Neural cell (in vitro differentiated cells): ENCODE results near the gene KRT20. TPM values are rescaled to one million over a fixed set of nuclear protein-coding genes. Genes with fewer than 3 reads are reported as not detected.

Experiments
- H2AFZ ChIP-seq: fragments of 200-600, 300-800 bp; sonication (generic), shearing (Covaris generic); 2 replicates; pipeline ENCODE4 v1.6.0; 2014; ENCODE audit warnings: low read depth, mild to moderate bottlenecking, antibody characterized with exemption, low read length, moderate library complexity
- H3F3A ChIP-seq: fragments of 200-600 bp; shearing (Covaris generic); 2 replicates; pipeline ENCODE4 v1.6.1; 2016; ENCODE audit warnings: mild to moderate bottlenecking, moderate library complexity, mixed read lengths, antibody characterized with exemption, low read length; ENCODE audit not compliant: insufficient read depth, poor library complexity, severe bottlenecking
- H3K27ac ChIP-seq: fragments of 200-600, 300-800 bp; sonication (generic), shearing (Covaris generic); 2 replicates; pipeline ENCODE4 v1.5.1; 2014; ENCODE audit warnings: mild to moderate bottlenecking, low read length, moderate library complexity
- H3K27me3 ChIP-seq: fragments of 300-800, 200-600 bp; sonication (generic), shearing (Covaris generic); 2 replicates; pipeline ENCODE4 v1.6.0; 2014; ENCODE audit warnings: mild to moderate bottlenecking, low read depth, low read length, moderate library complexity; ENCODE audit not compliant: insufficient read depth
- H3K36me3 ChIP-seq: fragments of 300-800, 200-600 bp; sonication (generic), shearing (Covaris generic); 2 replicates; pipeline ENCODE4 v1.5.1; 2014; ENCODE audit warnings: mild to moderate bottlenecking, antibody characterized with exemption, low read length, moderate library complexity; ENCODE audit not compliant: insufficient read depth
- H3K4me2 ChIP-seq: fragments of 300-800, 200-600 bp; sonication (generic), shearing (Covaris generic); 2 replicates; pipeline ENCODE4 v1.6.0; 2014; ENCODE audit warnings: mild to moderate bottlenecking, low read length
- H3K4me3 ChIP-seq: fragments of 300-800, 200-600 bp; sonication (generic), shearing (Covaris generic); 2 replicates; pipeline ENCODE4 v1.5.1; 2014; ENCODE audit warnings: mild to moderate bottlenecking, low read length, moderate library complexity
- H3K79me2 ChIP-seq: fragments of 200-600 bp; shearing (Covaris generic); replicated peaks from 2 replicates; pipeline ENCODE4 v1.6.0; 2014; ENCODE audit warnings: mild to moderate bottlenecking, low read length, moderate library complexity; ENCODE audit not compliant: insufficient read depth
- H3K9ac ChIP-seq: fragments of 300-800, 200-600 bp; sonication (generic), shearing (Covaris generic); 2 replicates; pipeline ENCODE4 v1.6.1; 2016; ENCODE audit warnings: mild to moderate bottlenecking, low read length, mixed read lengths
- H3K9me2 ChIP-seq: fragments of 200-600 bp; shearing (Covaris generic); 2 replicates; pipeline ENCODE4 v1.6.1; 2016; ENCODE audit warnings: mild to moderate bottlenecking, low read length, mixed read lengths; ENCODE audit not compliant: insufficient read depth
- H3K9me3 ChIP-seq: fragments of 200-600, 300-800 bp; sonication (generic), shearing (Covaris generic); 2 replicates; pipeline ENCODE4 v1.6.1; 2016; ENCODE audit warnings: mild to moderate bottlenecking, mixed run types, low read length, moderate library complexity, mixed read lengths
- H4K20me1 ChIP-seq: fragments of 200-600 bp; shearing (Covaris generic); 2 replicates; pipeline ENCODE4 v1.6.1; 2016; ENCODE audit warnings: mild to moderate bottlenecking, mixed run types; ENCODE audit not compliant: insufficient read depth
- EP300 ChIP-seq: fragments of 450-650 bp; conservative IDR thresholded peaks from 2 replicates; pipeline ENCODE4 v1.6.1; 2014; ENCODE audit warnings: antibody characterized with exemption, mild to moderate bottlenecking, moderate library complexity; ENCODE audit not compliant: poor library complexity, severe bottlenecking
- EZH2 ChIP-seq: fragments of 200-600, 300-800 bp; shearing (Covaris generic), sonication (generic); IDR thresholded peaks from 2 replicates; pipeline ENCODE4 v1.6.1; 2014; ENCODE audit warnings: antibody characterized with exemption, low read length, borderline replicate concordance, mild to moderate bottlenecking; ENCODE audit not compliant: insufficient read depth, poor library complexity, severe bottlenecking
- MXI1 ChIP-seq: fragments of 450-650 bp; conservative IDR thresholded peaks from 2 replicates; pipeline ENCODE4 v1.6.1; 2014; ENCODE audit warnings: antibody characterized with exemption, mild to moderate bottlenecking; ENCODE audit not compliant: poor library complexity, severe bottlenecking
- POLR2AphosphoS5 ChIP-seq: IDR thresholded peaks from 2 replicates; pipeline ENCODE4 v1.6.1; 2012
- RAD21 ChIP-seq: fragments of 450-650 bp; conservative IDR thresholded peaks from 2 replicates; pipeline ENCODE4 v1.6.1; 2014; ENCODE audit warnings: antibody characterized with exemption, mild to moderate bottlenecking, moderate library complexity
- SMC3 ChIP-seq: fragments of 450-650 bp; conservative IDR thresholded peaks from 2 replicates; pipeline ENCODE4 v1.6.1; 2014; ENCODE audit warnings: antibody characterized with exemption, mild to moderate bottlenecking, moderate library complexity; ENCODE audit not compliant: poor library complexity
- TAF1 ChIP-seq: IDR thresholded peaks from 2 replicates; pipeline ENCODE4 v1.6.1; 2012; ENCODE audit warnings: low read depth
- polyA plus RNA-seq: library from polyadenylated mRNA; depleted of rRNA; stranded (reverse); fragments of >200 nt; gene quantifications from 2 replicates; pipeline ENCODE4 v1.2.3, GENCODE V29; 2014
- TF ChIP-seq, protein P1 (sequence below): fragments of 450-650 bp; IDR thresholded peaks from 2 replicates; pipeline ENCODE4 v1.5.1; 2014; ENCODE audit warnings: antibody characterized with exemption, mild to moderate bottlenecking, moderate library complexity; ENCODE audit not compliant: poor library complexity, severe bottlenecking
- TF ChIP-seq, protein P2 (sequence below): IDR thresholded peaks from 2 replicates; pipeline ENCODE4 v1.6.1; 2012; ENCODE audit warnings: borderline replicate concordance

Gene KRT20
- polyA plus RNA-seq, 1 donor from 2014 or later, result not detected

DNA sequence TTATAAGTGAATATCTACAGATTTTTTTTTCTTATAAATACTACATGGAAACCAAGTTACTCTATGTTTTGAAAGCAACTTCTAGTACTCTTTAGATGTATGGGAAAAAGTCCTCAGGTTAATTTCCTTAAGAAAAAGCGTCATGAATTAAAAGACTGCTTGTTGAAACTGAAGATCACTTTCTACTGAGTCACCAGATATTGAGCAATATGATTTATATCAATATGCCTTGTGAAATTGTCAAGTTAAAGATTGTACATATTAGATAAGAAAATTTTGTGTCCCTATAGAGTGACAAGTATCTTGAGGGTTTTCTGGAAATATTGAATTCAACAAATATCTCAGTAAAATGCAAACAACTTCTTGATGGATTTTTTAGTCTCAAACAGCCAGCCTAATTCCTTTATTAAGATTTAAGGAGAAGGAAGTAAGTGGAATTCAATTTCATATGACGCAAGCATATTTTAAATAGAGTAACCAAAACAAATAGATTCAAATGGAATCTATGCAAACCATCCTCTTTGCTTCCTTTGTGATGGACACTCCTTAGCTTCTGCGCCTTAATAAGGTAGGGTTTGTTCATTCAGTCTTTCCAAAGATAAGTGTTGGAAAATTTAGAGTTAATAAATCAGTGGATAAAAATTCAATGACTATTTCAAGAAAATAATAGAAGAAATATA, 34.6 kb downstream of the KRT20 start:
- H3K79me2 ChIP-seq, result no peaks in the 10 kb centered on the region
- H3F3A ChIP-seq, result no peaks in the 10 kb centered on the region
- no peak overlapping the region for H3K9ac ChIP-seq
- no peaks in the 10 kb centered on the region for H3K36me3 ChIP-seq
- H3K27ac ChIP-seq, result no peak overlapping the region
- H3K9me3 ChIP-seq, result no peaks in the 10 kb centered on the region
- no peak overlapping the region for H3K4me2 ChIP-seq
- no peaks in the 10 kb centered on the region for H3K27me3 ChIP-seq
- H3K4me3 ChIP-seq, result no peak overlapping the region
- H2AFZ ChIP-seq, result no peak overlapping the region
- H4K20me1 ChIP-seq, result no peaks in the 10 kb centered on the region
- H3K9me2 ChIP-seq, result no peaks in the 10 kb centered on the region
- TF ChIP-seq RAD21 (no peak), SMC3 (no peak), EZH2 (no peak), TAF1 (no peak), MXI1 (no peak), POLR2AphosphoS5 (no peak), EP300 (no peak)
- TF ChIP-seq, protein P1, sequence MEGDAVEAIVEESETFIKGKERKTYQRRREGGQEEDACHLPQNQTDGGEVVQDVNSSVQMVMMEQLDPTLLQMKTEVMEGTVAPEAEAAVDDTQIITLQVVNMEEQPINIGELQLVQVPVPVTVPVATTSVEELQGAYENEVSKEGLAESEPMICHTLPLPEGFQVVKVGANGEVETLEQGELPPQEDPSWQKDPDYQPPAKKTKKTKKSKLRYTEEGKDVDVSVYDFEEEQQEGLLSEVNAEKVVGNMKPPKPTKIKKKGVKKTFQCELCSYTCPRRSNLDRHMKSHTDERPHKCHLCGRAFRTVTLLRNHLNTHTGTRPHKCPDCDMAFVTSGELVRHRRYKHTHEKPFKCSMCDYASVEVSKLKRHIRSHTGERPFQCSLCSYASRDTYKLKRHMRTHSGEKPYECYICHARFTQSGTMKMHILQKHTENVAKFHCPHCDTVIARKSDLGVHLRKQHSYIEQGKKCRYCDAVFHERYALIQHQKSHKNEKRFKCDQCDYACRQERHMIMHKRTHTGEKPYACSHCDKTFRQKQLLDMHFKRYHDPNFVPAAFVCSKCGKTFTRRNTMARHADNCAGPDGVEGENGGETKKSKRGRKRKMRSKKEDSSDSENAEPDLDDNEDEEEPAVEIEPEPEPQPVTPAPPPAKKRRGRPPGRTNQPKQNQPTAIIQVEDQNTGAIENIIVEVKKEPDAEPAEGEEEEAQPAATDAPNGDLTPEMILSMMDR, result no peak
- TF ChIP-seq, protein P2, sequence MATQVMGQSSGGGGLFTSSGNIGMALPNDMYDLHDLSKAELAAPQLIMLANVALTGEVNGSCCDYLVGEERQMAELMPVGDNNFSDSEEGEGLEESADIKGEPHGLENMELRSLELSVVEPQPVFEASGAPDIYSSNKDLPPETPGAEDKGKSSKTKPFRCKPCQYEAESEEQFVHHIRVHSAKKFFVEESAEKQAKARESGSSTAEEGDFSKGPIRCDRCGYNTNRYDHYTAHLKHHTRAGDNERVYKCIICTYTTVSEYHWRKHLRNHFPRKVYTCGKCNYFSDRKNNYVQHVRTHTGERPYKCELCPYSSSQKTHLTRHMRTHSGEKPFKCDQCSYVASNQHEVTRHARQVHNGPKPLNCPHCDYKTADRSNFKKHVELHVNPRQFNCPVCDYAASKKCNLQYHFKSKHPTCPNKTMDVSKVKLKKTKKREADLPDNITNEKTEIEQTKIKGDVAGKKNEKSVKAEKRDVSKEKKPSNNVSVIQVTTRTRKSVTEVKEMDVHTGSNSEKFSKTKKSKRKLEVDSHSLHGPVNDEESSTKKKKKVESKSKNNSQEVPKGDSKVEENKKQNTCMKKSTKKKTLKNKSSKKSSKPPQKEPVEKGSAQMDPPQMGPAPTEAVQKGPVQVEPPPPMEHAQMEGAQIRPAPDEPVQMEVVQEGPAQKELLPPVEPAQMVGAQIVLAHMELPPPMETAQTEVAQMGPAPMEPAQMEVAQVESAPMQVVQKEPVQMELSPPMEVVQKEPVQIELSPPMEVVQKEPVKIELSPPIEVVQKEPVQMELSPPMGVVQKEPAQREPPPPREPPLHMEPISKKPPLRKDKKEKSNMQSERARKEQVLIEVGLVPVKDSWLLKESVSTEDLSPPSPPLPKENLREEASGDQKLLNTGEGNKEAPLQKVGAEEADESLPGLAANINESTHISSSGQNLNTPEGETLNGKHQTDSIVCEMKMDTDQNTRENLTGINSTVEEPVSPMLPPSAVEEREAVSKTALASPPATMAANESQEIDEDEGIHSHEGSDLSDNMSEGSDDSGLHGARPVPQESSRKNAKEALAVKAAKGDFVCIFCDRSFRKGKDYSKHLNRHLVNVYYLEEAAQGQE, result no peak

DNA sequence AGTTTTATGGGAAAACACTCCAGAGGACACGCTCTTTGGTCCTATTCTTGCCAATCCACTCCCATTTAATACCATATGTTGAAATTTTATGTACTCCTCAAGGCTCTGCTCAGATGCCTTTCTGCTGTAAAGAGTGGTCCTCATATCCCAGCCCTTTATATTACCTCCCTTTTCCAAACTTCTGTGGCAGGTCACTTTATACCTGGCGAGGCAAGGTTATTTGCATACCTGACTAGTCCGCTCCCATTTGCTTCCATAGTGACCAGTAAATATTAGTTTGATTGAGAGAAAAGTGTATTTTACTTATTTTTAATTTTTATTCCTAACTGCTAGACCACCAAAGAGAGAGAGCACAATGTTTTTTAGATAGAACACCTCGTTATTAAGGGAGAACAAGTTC, 35.3 kb downstream of the KRT20 start:
- Histone ChIP-seq H2AFZ (no peak overlapping the region), H3K27me3 (no peaks in the 10 kb centered on the region), H3K9me3 (no peaks in the 10 kb centered on the region), H3K9me2 (no peaks in the 10 kb centered on the region), H3K4me3 (no peak overlapping the region), H3K79me2 (no peaks in the 10 kb centered on the region), H3F3A (no peaks in the 10 kb centered on the region), H4K20me1 (no peaks in the 10 kb centered on the region), H3K36me3 (no peaks in the 10 kb centered on the region), H3K9ac (no peak overlapping the region), H3K27ac (no peak overlapping the region), H3K4me2 (no peak overlapping the region)
- TF ChIP-seq POLR2AphosphoS5 (no peak), TAF1 (no peak), EZH2 (no peak), RAD21 (no peak), EP300 (no peak), MXI1 (no peak), SMC3 (no peak)
- TF ChIP-seq, protein P1, result no peak
- TF ChIP-seq, protein P2, result no peak
